MM.1S (cell line): ENCODE measurements around the gene CCDC6.
A peak's percentile ranks its signal among the peaks of the same experiment; 100 is the strongest.

Experiments
- DNase-seq: peaks from one replicate; pipeline ENCODE4 v3.0.0-alpha.2; 2015
- H2AFZ ChIP-seq: fragments of 300-600 bp; sonication (generic); 2 replicates; pipeline ENCODE4 v1.6.0; 2016; ENCODE audit warnings: antibody characterized with exemption, low read length
- H3F3A ChIP-seq: fragments of 300-600 bp; sonication (generic); 2 replicates; pipeline ENCODE4 v1.6.1; 2016; ENCODE audit warnings: mild to moderate bottlenecking, antibody characterized with exemption, low read length, moderate library complexity, mixed read lengths; ENCODE audit not compliant: insufficient read depth
- H3K27ac ChIP-seq: fragments of 300-600 bp; sonication (generic); 2 replicates; pipeline ENCODE4 v1.5.1; 2016; ENCODE audit warnings: mild to moderate bottlenecking, low read length
- H3K27me3 ChIP-seq: fragments of 300-600 bp; sonication (generic); replicated peaks from 2 replicates; pipeline ENCODE4 v1.6.0; 2016; ENCODE audit warnings: low read length; ENCODE audit not compliant: insufficient read depth
- H3K36me3 ChIP-seq: fragments of 300-600 bp; sonication (generic); replicated peaks from 2 replicates; pipeline ENCODE4 v1.6.1; 2016; ENCODE audit warnings: mild to moderate bottlenecking, low read length, mixed read lengths; ENCODE audit not compliant: insufficient read depth
- H3K4me1 ChIP-seq: fragments of 300-600 bp; sonication (generic); 2 replicates; pipeline ENCODE4 v1.6.1; 2016; ENCODE audit warnings: low read length, mixed read lengths
- H3K4me2 ChIP-seq: fragments of 300-600 bp; sonication (generic); 2 replicates; pipeline ENCODE4 v1.6.0; 2016; ENCODE audit warnings: low read depth, low read length
- H3K4me3 ChIP-seq: fragments of 300-600 bp; sonication (generic); 2 replicates; pipeline ENCODE4 v1.5.1; 2016; ENCODE audit warnings: low read length, mixed read lengths
- H3K79me2 ChIP-seq: fragments of 300-600 bp; sonication (generic); 2 replicates; pipeline ENCODE4 v1.6.1; 2016; ENCODE audit warnings: mixed run types, low read length, mixed read lengths
- H3K9ac ChIP-seq: fragments of 300-600 bp; sonication (generic); 2 replicates; pipeline ENCODE4 v1.6.1; 2016; ENCODE audit warnings: low read length, mixed read lengths
- H3K9me2 ChIP-seq: fragments of 300-600 bp; sonication (generic); replicated peaks from 2 replicates; pipeline ENCODE4 v1.6.1; 2016; ENCODE audit warnings: mild to moderate bottlenecking, low read length, mixed read lengths; ENCODE audit not compliant: insufficient read depth
- H3K9me3 ChIP-seq: fragments of 300-600 bp; sonication (generic); replicated peaks from 2 replicates; pipeline ENCODE4 v1.6.1; 2016; ENCODE audit warnings: mild to moderate bottlenecking, low read length, mixed read lengths; ENCODE audit not compliant: insufficient read depth
- H4K20me1 ChIP-seq: fragments of 300-600 bp; sonication (generic); 2 replicates; pipeline ENCODE4 v1.6.1; 2016; ENCODE audit warnings: mild to moderate bottlenecking, low read length, moderate library complexity, mixed read lengths; ENCODE audit not compliant: insufficient read depth
- CTCF ChIP-seq: fragments of 300-600 bp; sonication (generic); IDR thresholded peaks from 2 replicates; pipeline ENCODE4 v1.5.1; 2016; ENCODE audit warnings: antibody characterized with exemption, low read length, mixed read lengths
- EZH2 ChIP-seq: fragments of 300-600 bp; sonication (generic); optimal IDR thresholded peaks from 2 replicates; pipeline ENCODE3; 2017; ENCODE audit warnings: low read depth, mild to moderate bottlenecking, antibody characterized with exemption, low read length, mixed read lengths
- EZH2phosphoT487 ChIP-seq: fragments of 300-600 bp; sonication (generic); IDR thresholded peaks from 2 replicates; pipeline ENCODE4 v1.6.1; 2018; ENCODE audit warnings: antibody characterized with exemption, low read length

Gene CCDC6

GRCh38 chr10:59809644-59809974, 96.7 kb downstream of the CCDC6 start:
- no peak overlapping the region for H3K4me2 ChIP-seq
- DNase-seq = no peak

GRCh38 chr10:59808896-59809643, 97.3 kb downstream of the CCDC6 start:
- no peak overlapping the region for H3K4me2 ChIP-seq
- H4K20me1 ChIP-seq = no peaks in the 10 kb centered on the region
- H3K79me2 ChIP-seq = no peaks in the 10 kb centered on the region
- no peak for TF ChIP-seq EZH2
- TF ChIP-seq CTCF = peak; percentile 85
- no peak for TF ChIP-seq EZH2phosphoT487
- H3K9ac ChIP-seq = no peak overlapping the region
- no peaks in the 10 kb centered on the region for H3K36me3 ChIP-seq
- no peaks in the 10 kb centered on the region for H3K9me2 ChIP-seq
- H3K4me3 ChIP-seq = no peak overlapping the region
- DNase-seq = peak; percentile 73
- no peaks in the 10 kb centered on the region for H3F3A ChIP-seq
- no peaks in the 10 kb centered on the region for H3K27me3 ChIP-seq
- no peaks in the 10 kb centered on the region for H3K9me3 ChIP-seq
- no peak overlapping the region for H2AFZ ChIP-seq
- no peak overlapping the region for H3K27ac ChIP-seq
- H3K4me1 ChIP-seq = 0 out of 2 replicates have a peak, but pooled peaks cover 3% of the 10 kb centered on the region

More at GRCh38 chr10:59809644-59809974, 96.7 kb downstream of the CCDC6 start:
- Histone ChIP-seq H3F3A (no peaks in the 10 kb centered on the region), H3K4me1 (0 out of 2 replicates have a peak, but pooled peaks cover 2% of the 10 kb centered on the region), H3K9me3 (no peaks in the 10 kb centered on the region), H3K27ac (no peak overlapping the region), H3K79me2 (no peaks in the 10 kb centered on the region), H2AFZ (no peak overlapping the region), H3K27me3 (no peaks in the 10 kb centered on the region), H3K9ac (no peak overlapping the region), H4K20me1 (no peaks in the 10 kb centered on the region), H3K9me2 (no peaks in the 10 kb centered on the region), H3K4me3 (no peak overlapping the region), H3K36me3 (no peaks in the 10 kb centered on the region)
- no peak for TF ChIP-seq EZH2phosphoT487
- no peak for TF ChIP-seq CTCF
- no peak for TF ChIP-seq EZH2

GRCh38 chr10:59807629-59808620, 98.4 kb downstream of the CCDC6 start:
- Histone ChIP-seq H3K36me3 (no peaks in the 10 kb centered on the region), H3F3A (no peaks in the 10 kb centered on the region), H3K27ac (no peak overlapping the region), H3K4me3 (no peak overlapping the region), H3K9me3 (no peaks in the 10 kb centered on the region), H4K20me1 (no peaks in the 10 kb centered on the region), H3K79me2 (no peaks in the 10 kb centered on the region), H3K4me1 (0 out of 2 replicates have a peak, but pooled peaks cover 3% of the 10 kb centered on the region), H3K9ac (no peak overlapping the region), H3K4me2 (no peak overlapping the region), H3K9me2 (no peaks in the 10 kb centered on the region), H3K27me3 (no peaks in the 10 kb centered on the region), H2AFZ (no peak overlapping the region)
- no peak for DNase-seq
- TF ChIP-seq EZH2phosphoT487 (no peak), EZH2 (no peak), CTCF (no peak)
